NCI-H1930 (cell line): Measurements from ENCODE around the gene OR2V2.

Experiments used
- DNase-seq, 2 experiments: peaks; one replicate each; lab custom pipeline; 2025; lab: John Stamatoyannopoulos, UW

Gene OR2V2

GRCh38 chr5:181145133-181145532 lies 2.3 kb upstream of the OR2V2 start:
- DNase-seq: no peak

GRCh38 chr5:181149355-181149754 lies 2.0 kb downstream of the OR2V2 start:
- DNase-seq: no peak

- DNase-seq: no peak
Observed at GRCh38 chr5:181149806-181150733, 2.7 kb downstream of the OR2V2 start.

GRCh38 chr5:181151146-181151545 lies 3.8 kb downstream of the OR2V2 start:
- no peak for DNase-seq

GRCh38 chr5:181152406-181152805 lies 5.0 kb downstream of the OR2V2 start:
- no peak for DNase-seq

GRCh38 chr5:181153814-181154213 lies 6.4 kb downstream of the OR2V2 start:
- no peak for DNase-seq

- no peak for DNase-seq
Observed at GRCh38 chr5:181156758-181157157, 9.4 kb downstream of the OR2V2 start.

- no peak for DNase-seq
Observed at GRCh38 chr5:181158869-181159268, 11.5 kb downstream of the OR2V2 start.

GRCh38 chr5:181159286-181160151 lies 12.1 kb downstream of the OR2V2 start:
- DNase-seq: peak; percentile 68 to 70

GRCh38 chr5:181160152-181160754 lies 12.9 kb downstream of the OR2V2 start:
- DNase-seq: no peak

GRCh38 chr5:181160755-181161533 lies 13.6 kb downstream of the OR2V2 start:
- peak; percentile 33 to 68 for DNase-seq

- no peak for DNase-seq
Observed at GRCh38 chr5:181161534-181162175, 14.3 kb downstream of the OR2V2 start.

- no peak for DNase-seq
Observed at GRCh38 chr5:181163487-181164075, 16.2 kb downstream of the OR2V2 start.

- DNase-seq: no peak
Observed at GRCh38 chr5:181164076-181164952, 16.9 kb downstream of the OR2V2 start.

GRCh38 chr5:181166812-181167733 lies 19.7 kb downstream of the OR2V2 start:
- no peak for DNase-seq

GRCh38 chr5:181167814-181168488 lies 20.6 kb downstream of the OR2V2 start:
- DNase-seq: peak; percentile 17 to 38

GRCh38 chr5:181168595-181169118 lies 21.3 kb downstream of the OR2V2 start:
- no peak for DNase-seq
